ENCODE results near the gene MOBP. TPM values are rescaled to one million over a fixed set of nuclear protein-coding genes. Genes with fewer than 3 reads are reported as not detected.

The MOBP gene
- polyA plus RNA-seq, 4 donors = 0.04 to 0.14 (median 0.11) TPM

DNA sequence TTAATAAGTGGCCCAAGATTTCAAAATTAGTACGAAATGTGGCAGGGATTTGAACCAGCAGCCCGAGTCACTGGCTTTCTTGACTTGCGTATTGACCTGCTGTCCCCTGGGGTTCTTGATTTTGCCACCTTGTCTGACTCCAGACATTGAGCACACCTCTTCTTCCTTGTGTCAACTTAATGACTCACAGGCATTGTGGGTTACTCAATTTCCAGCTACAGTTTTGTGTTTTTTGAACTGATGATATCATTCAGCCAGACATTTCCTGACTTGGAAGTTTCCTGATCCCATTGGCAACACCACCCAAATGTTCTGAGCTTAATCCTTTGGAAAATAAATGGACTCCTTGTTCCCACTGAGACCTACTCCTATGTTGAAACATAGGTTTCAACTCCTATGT, 64.2 kb downstream of the MOBP start:
- DNase-seq (ENCODE audit: low read depth in 4 of 4, low spot score in 3 of 4) = no peak

DNA sequence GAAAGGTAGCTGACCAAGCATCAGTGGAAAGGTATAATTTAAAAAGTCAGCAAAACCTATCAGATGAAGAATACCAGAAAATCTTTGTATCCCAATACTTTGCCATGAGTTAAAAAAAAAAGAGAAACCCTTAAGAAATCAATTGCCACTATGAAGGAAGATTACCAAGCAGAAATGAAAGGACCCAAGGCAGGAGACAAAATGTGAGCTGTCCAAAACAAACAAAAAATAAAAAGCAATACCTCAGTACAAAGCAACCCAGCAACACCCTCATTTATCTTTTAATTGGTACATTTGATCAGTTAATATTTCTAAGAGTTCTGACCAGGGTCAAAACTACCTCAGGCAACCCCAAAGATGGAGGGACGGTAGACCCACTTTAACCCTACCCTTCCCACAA, 65.3 kb downstream of the MOBP start:
- no peak for DNase-seq (ENCODE audit: low read depth in 4 of 4, low spot score in 3 of 4)

DNA sequence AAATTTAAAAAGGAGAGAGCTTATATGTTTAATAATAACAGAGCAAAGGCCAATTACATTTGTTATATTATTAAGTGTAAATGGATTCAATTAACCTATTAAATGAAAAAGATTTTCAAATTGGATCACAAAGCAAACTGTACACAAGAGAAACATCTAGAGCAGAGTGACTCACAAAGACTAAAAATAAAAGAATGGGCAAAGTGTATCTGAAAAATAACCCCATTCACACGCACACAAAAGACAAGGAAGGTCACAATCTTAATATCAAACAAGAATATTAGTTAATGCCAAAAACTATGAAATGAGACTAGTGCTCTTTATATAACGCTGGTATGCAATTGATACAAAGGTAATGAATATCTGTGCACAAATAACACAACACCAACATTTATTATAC, 65.7 kb downstream of the MOBP start:
- no peak for DNase-seq (ENCODE audit: low read depth in 4 of 4, low spot score in 3 of 4)

DNA sequence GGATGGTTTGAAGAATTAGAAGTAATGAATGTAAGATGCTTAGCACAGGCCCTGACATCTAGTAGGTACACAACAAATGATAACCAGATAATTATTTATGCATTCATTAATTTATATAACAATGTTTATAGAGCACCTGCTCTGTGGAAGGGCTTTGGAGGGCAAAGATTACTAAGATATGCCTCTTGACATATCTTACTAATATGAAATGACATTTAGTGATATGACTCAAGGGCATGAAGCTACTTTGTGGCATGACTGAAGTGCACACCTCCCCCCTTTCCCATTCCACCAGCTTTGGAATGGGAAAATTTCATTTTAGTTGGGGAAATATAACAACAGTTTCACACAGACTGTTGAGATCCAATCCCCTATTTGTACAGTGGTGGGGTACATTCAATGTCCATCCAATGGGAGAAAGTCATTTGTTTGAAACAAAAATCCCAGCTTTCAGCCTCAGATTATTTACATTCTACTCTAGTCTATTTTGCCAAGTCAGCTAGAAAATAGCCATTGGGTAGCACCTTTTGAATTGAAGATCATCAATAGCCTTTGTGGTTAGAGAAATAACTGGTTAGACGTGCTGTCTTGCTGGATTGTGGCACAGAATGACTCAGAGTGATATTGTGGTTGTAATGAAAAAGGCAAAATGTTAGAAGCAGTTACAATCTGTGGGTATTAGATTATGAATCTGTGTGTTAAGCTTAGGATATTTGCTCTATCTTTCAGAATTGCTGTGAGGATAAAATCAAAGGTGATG, 72.9 kb downstream of the MOBP start:
- no peak for DNase-seq (ENCODE audit: low read depth in 4 of 4, low spot score in 3 of 4)

DNA sequence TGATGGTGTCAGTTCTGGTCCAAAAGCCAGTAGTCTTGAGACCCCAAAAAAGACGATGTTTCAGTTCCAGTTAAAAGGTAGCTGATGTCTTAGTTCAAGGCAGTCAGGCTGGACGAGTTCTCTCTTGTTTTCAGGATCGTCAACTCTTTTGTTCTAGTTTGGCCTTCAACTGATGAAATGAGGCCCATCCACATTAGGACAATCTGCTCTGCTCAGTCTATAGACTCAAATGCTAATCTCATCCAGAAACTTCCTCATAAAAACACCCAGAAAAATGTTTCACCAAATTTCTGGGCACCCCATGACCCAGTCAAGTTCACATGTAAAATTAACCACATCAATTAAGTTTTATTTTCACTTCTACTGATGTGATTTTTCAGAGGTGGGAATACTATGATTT, 74.0 kb downstream of the MOBP start:
- DNase-seq (ENCODE audit: low read depth in 4 of 4, low spot score in 3 of 4) = no peak

DNA sequence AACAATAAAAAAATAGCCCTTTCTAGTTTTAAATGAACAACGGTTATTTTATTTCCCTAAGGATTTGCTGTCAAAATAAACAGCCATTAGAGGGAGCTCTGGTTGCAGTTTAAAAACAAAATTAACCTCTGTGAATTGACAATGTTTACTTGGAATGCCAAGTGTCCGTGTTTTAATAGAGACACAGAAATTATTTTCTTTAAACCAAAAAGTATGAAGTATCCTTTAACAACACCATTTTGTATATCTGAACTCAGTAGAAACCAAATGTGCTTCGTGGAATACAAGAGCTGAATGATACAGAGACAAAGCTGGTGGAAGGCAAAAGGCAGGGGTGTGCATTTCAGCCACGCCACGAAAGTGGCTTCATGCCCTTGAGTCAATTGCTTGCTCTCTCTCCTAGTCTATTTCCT, 74.4 kb downstream of the MOBP start:
- DNase-seq (ENCODE audit: low read depth in 4 of 4, low spot score in 3 of 4) = no peak

DNA sequence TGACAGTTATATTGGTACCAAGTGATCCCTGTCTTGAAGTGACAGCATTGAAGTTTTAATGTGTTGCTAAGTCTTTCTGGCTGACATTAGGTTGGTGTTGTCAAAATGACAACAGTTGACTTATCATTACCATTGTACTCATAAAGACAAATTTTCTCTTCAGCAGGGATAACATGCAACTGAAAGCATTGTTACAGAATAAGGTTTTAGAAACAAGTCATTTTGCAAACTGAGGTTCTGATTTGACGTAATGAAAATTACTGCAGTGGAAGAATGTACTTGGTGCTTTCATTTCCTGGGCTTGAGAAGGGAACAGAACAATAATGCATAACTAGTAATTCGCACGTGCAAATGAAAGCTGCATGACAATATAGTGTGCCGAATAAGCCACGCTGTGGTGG, 75.1 kb downstream of the MOBP start:
- DNase-seq (ENCODE audit: low read depth in 4 of 4, low spot score in 3 of 4) = no peak

DNA sequence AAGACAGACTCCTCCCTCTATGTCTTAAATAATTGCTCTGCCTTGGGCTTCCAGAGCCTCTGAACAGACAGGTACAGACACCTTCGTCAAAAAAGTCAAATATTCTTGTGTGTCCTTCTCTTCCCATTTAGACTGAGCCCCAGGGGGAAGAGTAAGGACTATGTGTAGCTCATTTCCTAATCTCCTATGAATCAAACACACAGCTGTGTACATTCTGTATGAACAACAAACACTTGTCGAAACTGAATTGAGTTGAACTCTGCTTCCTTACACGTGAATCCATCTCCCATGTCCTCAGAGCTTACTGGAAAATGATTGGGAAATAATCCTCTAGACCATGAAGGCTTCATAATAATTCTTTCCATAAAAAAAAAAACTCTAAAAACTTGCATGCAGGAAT, 80.8 kb downstream of the MOBP start:
- DNase-seq (ENCODE audit: low read depth in 4 of 4, low spot score in 3 of 4) = no peak

DNA sequence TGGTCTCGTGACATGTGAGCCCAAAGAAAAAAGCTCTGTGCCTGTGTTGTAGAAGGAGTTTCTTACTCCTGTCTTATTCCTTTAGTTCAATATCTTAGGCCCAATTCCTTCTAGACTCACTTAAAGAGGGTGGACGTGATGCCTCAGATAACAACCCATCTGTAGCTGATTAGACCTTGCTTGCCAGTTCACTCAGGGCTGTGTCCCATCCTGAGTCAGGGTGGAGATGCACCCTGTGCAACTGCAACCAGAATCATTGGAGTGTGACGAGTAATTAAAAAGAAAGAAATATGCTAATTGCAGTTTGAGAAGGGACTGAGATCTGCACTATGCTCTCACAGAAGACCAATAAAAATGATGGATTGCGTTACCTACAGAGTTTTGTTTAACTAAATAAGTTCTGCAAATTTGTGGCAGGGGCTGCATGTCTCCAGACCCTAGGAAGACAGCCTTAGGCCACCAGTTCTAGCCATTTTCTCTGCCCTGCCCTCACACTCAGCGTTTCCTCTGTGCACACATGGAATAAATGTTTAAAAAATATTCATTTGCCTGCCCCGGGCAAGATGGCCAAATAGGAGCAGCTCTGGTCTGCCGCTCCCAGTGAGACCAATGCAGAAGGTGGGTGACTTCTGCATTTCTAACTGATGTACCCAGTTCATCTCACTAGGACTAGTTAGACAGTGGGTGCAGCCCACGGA, 83.0 kb downstream of the MOBP start:
- DNase-seq (ENCODE audit: low read depth in 4 of 4, low spot score in 3 of 4) = no peak

Other genes starting within 250 kb of the MOBP start
- gene CX3CR1, start 187.6 kb upstream of the MOBP start, polyA plus RNA-seq (ENCODE audit: insufficient read length in 4 of 4) = 1 to 10 TPM; 1.4 to 6.0 (median 5.1) TPM
- not detected for gene CCR8, start 138.0 kb upstream of the MOBP start, polyA plus RNA-seq (ENCODE audit: insufficient read length in 4 of 4)
- 10 to 100 TPM; 36.1 to 37.5 (median 37.0) TPM for gene SLC25A38, start 84.3 kb upstream of the MOBP start, polyA plus RNA-seq (ENCODE audit: insufficient read length in 4 of 4)
- 1,000 to 10,000 TPM; 1,469 to 1,689 (median 1,548) TPM for gene RPSA, start 61.0 kb upstream of the MOBP start, polyA plus RNA-seq (ENCODE audit: insufficient read length in 4 of 4)